Esophagus muscularis mucosa (tissue), 2 donors: Measurements from ENCODE around the gene ZNHIT3.

Source experiments
- EP300 ChIP-seq: sonication (generic); formaldehyde crosslinking; IDR thresholded peaks from one replicate; pipeline ENCODE4 v1.6.1; 2017; ENCODE audit warnings: antibody characterized with exemption
- POLR2A ChIP-seq: fragments of 450-650 bp; IDR thresholded peaks from one replicate; pipeline ENCODE4 v1.6.1; 2017; ENCODE audit warnings: antibody characterized with exemption, moderate library complexity, mild to moderate bottlenecking, low read depth

DNA sequence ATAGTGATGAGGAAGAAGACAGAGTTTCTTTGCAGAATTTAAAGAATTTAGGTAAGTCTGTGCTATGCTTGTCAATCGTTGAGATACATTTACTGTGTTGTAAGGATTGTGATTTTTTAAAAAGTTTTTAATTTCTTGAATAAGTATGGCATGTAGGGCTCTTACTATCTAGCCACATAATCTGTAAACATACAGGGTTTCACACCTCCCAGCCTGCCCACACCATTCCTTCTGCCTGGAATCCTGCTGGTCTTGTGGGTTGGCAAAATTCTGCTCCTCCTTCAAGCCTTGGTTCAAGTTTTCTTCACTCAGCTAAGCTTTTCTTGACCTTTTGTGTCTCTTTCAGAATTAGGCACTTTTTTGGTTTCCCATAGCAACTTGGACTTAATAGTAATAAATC, 7.5 kb downstream of the ZNHIT3 start:
- TF ChIP-seq EP300 (no peak), POLR2A (no peak)
